Body of pancreas (tissue), 4 donors: Measurements from ENCODE around the gene RAB11FIP4. TPM values are rescaled to one million over a fixed set of nuclear protein-coding genes. Genes with fewer than 3 reads are reported as not detected.

Experiments
- ATAC-seq: fragments of 150-250 bp; one replicate; pipeline ENCODE4 v1.9.1; 2016
- DNase-seq, 4 donors: peaks; one replicate each; pipeline ENCODE4 v3.0.0-alpha.2; 2019
- H3K27ac ChIP-seq, 4 donors: fragments of 200-600 bp; sonication (generic); 1 replicate in 3 of 4; 2 replicates in 1 of 4; pipeline versions ENCODE4 v1.5.1 to v1.6.1; 2016 to 2019; ENCODE audit warnings: mild to moderate bottlenecking in 1 of 4, mixed read lengths in 1 of 4, moderate library complexity in 1 of 4
- H3K27me3 ChIP-seq, 2 donors: fragments of 200-600 bp; sonication (generic); one replicate each; pipeline ENCODE4 v1.6.0; 2016; ENCODE audit warnings: mild to moderate bottlenecking in 1 of 2
- H3K36me3 ChIP-seq, 2 donors: fragments of 200-600 bp; sonication (generic); replicated peaks in 1 of 2; 2 replicates each; pipeline ENCODE4 v1.5.1; 2016; ENCODE audit warnings: low read depth in 2 of 2; ENCODE audit not compliant: insufficient read depth in 1 of 2
- H3K4me1 ChIP-seq: fragments of 200-600 bp; sonication (generic); one replicate; pipeline ENCODE4 v1.6.0; 2016
- H3K4me3 ChIP-seq, 2 donors: fragments of 200-600 bp; sonication (generic); 1 replicate in 1 of 2; 2 replicates in 1 of 2; pipeline ENCODE4 v1.5.1; 2016 to 2019
- H3K9me3 ChIP-seq, 3 donors: fragments of 200-600 bp; sonication (generic); 1 replicate in 2 of 3; 2 replicates in 1 of 3; pipeline ENCODE4 v1.5.1; 2016
- POLR2A ChIP-seq, 3 donors: fragments of 450-650 bp; IDR thresholded peaks; one replicate each; pipeline ENCODE4 v1.6.1; 2016; ENCODE audit warnings: antibody characterized with exemption in 3 of 3, mild to moderate bottlenecking in 2 of 3
- WGBS, 2 donors: methylation state at CpG; one replicate each; pipeline ENCODE4 v1.1.5; 2017; 5-methylcytosine and 5-hydroxymethylcytosine counted together
- intact Hi-C: fragments of 100-400 bp; cut with DNase I; formaldehyde crosslinking; loops from one replicate; pipeline ENCODE4 v1.15.1; 2023
- total RNA-seq, 2 donors: library from RNA; depleted of rRNA; stranded (reverse); fragments of >200 nt; gene quantifications; one replicate each; pipeline ENCODE4 v1.1.0, GENCODE V29; 2016
- TF ChIP-seq, protein P1 (sequence below), 7 experiments: fragments of 450-650 bp in 4 of 7; fragments of 200-600 bp in 3 of 7; sonication (generic) in 3 of 7; IDR thresholded peaks; one replicate each; pipeline ENCODE4 v1.5.1; 2016 to 2019; ENCODE audit warnings: antibody characterized with exemption in 7 of 7

Gene RAB11FIP4
- total RNA-seq, 2 donors from 2014 or later: 37.2 to 38.7 TPM

GRCh38 chr17:31449111-31449510 is 57.6 kb downstream of the RAB11FIP4 start:
- TF ChIP-seq POLR2A (IDR thresholded peaks at IDR 0.05): no peak
- TF ChIP-seq, protein P1, sequence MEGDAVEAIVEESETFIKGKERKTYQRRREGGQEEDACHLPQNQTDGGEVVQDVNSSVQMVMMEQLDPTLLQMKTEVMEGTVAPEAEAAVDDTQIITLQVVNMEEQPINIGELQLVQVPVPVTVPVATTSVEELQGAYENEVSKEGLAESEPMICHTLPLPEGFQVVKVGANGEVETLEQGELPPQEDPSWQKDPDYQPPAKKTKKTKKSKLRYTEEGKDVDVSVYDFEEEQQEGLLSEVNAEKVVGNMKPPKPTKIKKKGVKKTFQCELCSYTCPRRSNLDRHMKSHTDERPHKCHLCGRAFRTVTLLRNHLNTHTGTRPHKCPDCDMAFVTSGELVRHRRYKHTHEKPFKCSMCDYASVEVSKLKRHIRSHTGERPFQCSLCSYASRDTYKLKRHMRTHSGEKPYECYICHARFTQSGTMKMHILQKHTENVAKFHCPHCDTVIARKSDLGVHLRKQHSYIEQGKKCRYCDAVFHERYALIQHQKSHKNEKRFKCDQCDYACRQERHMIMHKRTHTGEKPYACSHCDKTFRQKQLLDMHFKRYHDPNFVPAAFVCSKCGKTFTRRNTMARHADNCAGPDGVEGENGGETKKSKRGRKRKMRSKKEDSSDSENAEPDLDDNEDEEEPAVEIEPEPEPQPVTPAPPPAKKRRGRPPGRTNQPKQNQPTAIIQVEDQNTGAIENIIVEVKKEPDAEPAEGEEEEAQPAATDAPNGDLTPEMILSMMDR (IDR thresholded peaks at IDR 0.05): no peak
- H3K27ac ChIP-seq: no peak overlapping the region
- H3K4me1 ChIP-seq: no peaks in the 10 kb centered on the region
- ATAC-seq (no peak), DNase-seq (no peak)
- 88 to 89% methylated on average over 7 of the region's 7 CpGs for WGBS, 2 donors
- H3K9me3 ChIP-seq: no peaks in the 10 kb centered on the region
- intact Hi-C loops: no loop called here
- H3K36me3 ChIP-seq: no peaks in the 10 kb centered on the region
- H3K4me3 ChIP-seq: no peak overlapping the region
- H3K27me3 ChIP-seq: no peaks in the 10 kb centered on the region

- Histone ChIP-seq H3K4me1 (no peaks in the 10 kb centered on the region), H3K9me3 (no peaks in the 10 kb centered on the region), H3K27ac (no peak overlapping the region), H3K27me3 (no peaks in the 10 kb centered on the region), H3K36me3 (no peaks in the 10 kb centered on the region), H3K4me3 (no peak overlapping the region)
- ATAC-seq (no peak), DNase-seq (no peak)
- intact Hi-C loops: no loop called here
- TF ChIP-seq, protein P1 (IDR thresholded peaks at IDR 0.05): no peak
- 89% methylated on average over 3 of the region's 3 CpGs for WGBS, 2 donors
These were observed 58.3 kb downstream of the RAB11FIP4 start for GRCh38 chr17:31449746-31450145.

GRCh38 chr17:31452101-31452500 is 60.6 kb downstream of the RAB11FIP4 start:
- H3K4me1 ChIP-seq: peaks cover 7% of the 10 kb centered on the region
- no peaks in the 10 kb centered on the region for H3K9me3 ChIP-seq
- no peak overlapping the region for H3K27ac ChIP-seq
- TF ChIP-seq, protein P1 (IDR thresholded peaks at IDR 0.05): no peak
- TF ChIP-seq POLR2A (IDR thresholded peaks at IDR 0.05): no peak
- ATAC-seq: no peak
- no peaks in the 10 kb centered on the region for H3K36me3 ChIP-seq
- DNase-seq: no peak
- intact Hi-C loops: no loop called here
- no peaks in the 10 kb centered on the region for H3K27me3 ChIP-seq
- no peak overlapping the region for H3K4me3 ChIP-seq
- WGBS, 2 donors: 88 to 92% methylated on average over 3 to 4 of the region's 4 CpGs

DNA sequence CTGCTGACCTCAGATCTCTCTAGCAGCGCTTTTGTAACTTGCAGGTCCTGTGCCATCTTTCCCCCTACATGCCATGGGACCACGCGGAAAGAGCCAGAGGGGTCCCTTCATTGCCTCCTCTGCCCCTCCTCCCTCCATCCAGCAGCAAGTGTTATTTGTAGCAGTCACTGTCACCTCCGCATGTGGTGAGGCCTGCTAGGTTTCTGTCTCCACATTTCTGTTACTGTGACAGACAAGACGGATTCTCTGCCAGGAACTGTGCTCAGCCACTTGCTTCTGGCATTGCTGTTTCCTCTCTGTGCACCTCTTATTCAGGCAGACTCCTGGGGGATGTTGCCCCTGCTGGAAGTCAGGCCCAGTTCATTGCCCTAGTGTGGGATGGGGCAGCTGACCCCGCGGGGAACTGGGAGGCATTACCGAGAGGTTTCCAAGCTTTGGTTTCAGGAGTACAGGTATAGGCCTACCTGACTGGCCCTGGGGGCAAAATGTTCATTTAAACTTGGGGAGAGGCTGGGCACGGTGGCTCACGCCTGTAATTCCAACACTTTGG is 61.2 kb downstream of the RAB11FIP4 start:
- WGBS, 2 donors: 82 to 86% methylated on average over 10 of the region's 10 CpGs
- intact Hi-C loops: no loop called here
- Histone ChIP-seq H3K4me1 (peaks cover 7% of the 10 kb centered on the region), H3K27ac (no peak overlapping the region), H3K27me3 (no peaks in the 10 kb centered on the region), H3K4me3 (no peak overlapping the region), H3K36me3 (no peaks in the 10 kb centered on the region), H3K9me3 (no peaks in the 10 kb centered on the region)
- no peak for TF ChIP-seq POLR2A (IDR thresholded peaks at IDR 0.05)
- TF ChIP-seq, protein P1 (IDR thresholded peaks at IDR 0.05): no peak
- ATAC-seq (no peak), DNase-seq (no peak)

- intact Hi-C loops: no loop called here
- Histone ChIP-seq H3K36me3 (no peaks in the 10 kb centered on the region), H3K27me3 (no peaks in the 10 kb centered on the region), H3K4me1 (peaks cover 7% of the 10 kb centered on the region), H3K27ac (no peak overlapping the region), H3K4me3 (no peak overlapping the region), H3K9me3 (no peaks in the 10 kb centered on the region)
- ATAC-seq: no peak
- DNase-seq: no peak
- TF ChIP-seq POLR2A (IDR thresholded peaks at IDR 0.05): no peak
- TF ChIP-seq, protein P1 (IDR thresholded peaks at IDR 0.05): no peak
- WGBS, 2 donors: 72 to 79% methylated on average over 2 of the region's 2 CpGs
These were observed 62.4 kb downstream of the RAB11FIP4 start for GRCh38 chr17:31453896-31454295.
